HCT116 (cell line): Measurements from ENCODE around the gene KNCN.

Experiments used
- ELF1 ChIP-seq: IDR thresholded peaks from 2 replicates; pipeline ENCODE4 v1.6.1; 2012; ENCODE audit warnings: low read depth, borderline replicate concordance
- EZH2 ChIP-seq: fragments of 200-600 bp; sonication (generic); IDR thresholded peaks from 2 replicates; pipeline ENCODE4 v1.6.1; 2017; ENCODE audit warnings: antibody characterized with exemption, mixed run types
- EZH2phosphoT487 ChIP-seq: fragments of 200-600 bp; IDR thresholded peaks from 2 replicates; pipeline ENCODE4 v1.6.1; 2018; ENCODE audit warnings: antibody characterized with exemption, borderline replicate concordance
- JUND ChIP-seq: IDR thresholded peaks from 2 replicates; pipeline ENCODE4 v1.6.1; 2012
- POLR2A ChIP-seq: IDR thresholded peaks from 2 replicates; pipeline ENCODE4 v1.7.0; 2011; ENCODE audit warnings: borderline replicate concordance; ENCODE audit not compliant: insufficient read depth, insufficient read length; ENCODE audit errors: extremely low read depth
- RAD21 ChIP-seq: IDR thresholded peaks from 2 replicates; pipeline ENCODE4 v1.6.1; 2012; ENCODE audit warnings: low read depth, mild to moderate bottlenecking
- ZNF274 ChIP-seq: fragments of 200-500 bp; sonication (Bioruptor generic); IDR thresholded peaks from 2 replicates; pipeline ENCODE4 v1.6.1; 2014; ENCODE audit warnings: mild to moderate bottlenecking, low read depth, low read length, inconsistent platforms
- TF ChIP-seq, protein P1 (sequence below), 3 experiments: fragments of 200-600 bp in 1 of 3; sonication (generic) in 1 of 3; IDR thresholded peaks in 2 of 3; conservative IDR thresholded peaks in 1 of 3; 2 replicates each; pipeline ENCODE4 v1.5.1; 2012 to 2017; ENCODE audit warnings: low read depth in 2 of 3, low read length in 2 of 3, antibody characterized with exemption in 1 of 3, borderline replicate concordance in 1 of 3, control low read depth in 1 of 3, mild to moderate bottlenecking in 1 of 3, mixed read lengths in 1 of 3, mixed run types in 1 of 3, moderate library complexity in 1 of 3; ENCODE audit not compliant: insufficient read depth in 1 of 3
- TF ChIP-seq, protein P2 (sequence below): IDR thresholded peaks from 2 replicates; pipeline ENCODE4 v1.6.1; 2012; ENCODE audit warnings: low read depth
- TF ChIP-seq, protein P3 (sequence below): IDR thresholded peaks from 2 replicates; pipeline ENCODE4 v1.6.1; 2012

GRCh38 chr1:46551597-46552095 is at the start of gene KNCN:
- TF ChIP-seq, protein P1, sequence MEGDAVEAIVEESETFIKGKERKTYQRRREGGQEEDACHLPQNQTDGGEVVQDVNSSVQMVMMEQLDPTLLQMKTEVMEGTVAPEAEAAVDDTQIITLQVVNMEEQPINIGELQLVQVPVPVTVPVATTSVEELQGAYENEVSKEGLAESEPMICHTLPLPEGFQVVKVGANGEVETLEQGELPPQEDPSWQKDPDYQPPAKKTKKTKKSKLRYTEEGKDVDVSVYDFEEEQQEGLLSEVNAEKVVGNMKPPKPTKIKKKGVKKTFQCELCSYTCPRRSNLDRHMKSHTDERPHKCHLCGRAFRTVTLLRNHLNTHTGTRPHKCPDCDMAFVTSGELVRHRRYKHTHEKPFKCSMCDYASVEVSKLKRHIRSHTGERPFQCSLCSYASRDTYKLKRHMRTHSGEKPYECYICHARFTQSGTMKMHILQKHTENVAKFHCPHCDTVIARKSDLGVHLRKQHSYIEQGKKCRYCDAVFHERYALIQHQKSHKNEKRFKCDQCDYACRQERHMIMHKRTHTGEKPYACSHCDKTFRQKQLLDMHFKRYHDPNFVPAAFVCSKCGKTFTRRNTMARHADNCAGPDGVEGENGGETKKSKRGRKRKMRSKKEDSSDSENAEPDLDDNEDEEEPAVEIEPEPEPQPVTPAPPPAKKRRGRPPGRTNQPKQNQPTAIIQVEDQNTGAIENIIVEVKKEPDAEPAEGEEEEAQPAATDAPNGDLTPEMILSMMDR (IDR thresholded peaks at IDR 0.05 in 2 of 3, conservative IDR thresholded peaks at IDR 0.05 in 1 of 3; ENCODE audit: borderline replicate concordance in 1 of 3, insufficient read depth in 1 of 3, low read depth in 2 of 3, low read length in 2 of 3), result no peak
- no peak for TF ChIP-seq EZH2phosphoT487
- no peak for TF ChIP-seq ELF1
- TF ChIP-seq, protein P2, sequence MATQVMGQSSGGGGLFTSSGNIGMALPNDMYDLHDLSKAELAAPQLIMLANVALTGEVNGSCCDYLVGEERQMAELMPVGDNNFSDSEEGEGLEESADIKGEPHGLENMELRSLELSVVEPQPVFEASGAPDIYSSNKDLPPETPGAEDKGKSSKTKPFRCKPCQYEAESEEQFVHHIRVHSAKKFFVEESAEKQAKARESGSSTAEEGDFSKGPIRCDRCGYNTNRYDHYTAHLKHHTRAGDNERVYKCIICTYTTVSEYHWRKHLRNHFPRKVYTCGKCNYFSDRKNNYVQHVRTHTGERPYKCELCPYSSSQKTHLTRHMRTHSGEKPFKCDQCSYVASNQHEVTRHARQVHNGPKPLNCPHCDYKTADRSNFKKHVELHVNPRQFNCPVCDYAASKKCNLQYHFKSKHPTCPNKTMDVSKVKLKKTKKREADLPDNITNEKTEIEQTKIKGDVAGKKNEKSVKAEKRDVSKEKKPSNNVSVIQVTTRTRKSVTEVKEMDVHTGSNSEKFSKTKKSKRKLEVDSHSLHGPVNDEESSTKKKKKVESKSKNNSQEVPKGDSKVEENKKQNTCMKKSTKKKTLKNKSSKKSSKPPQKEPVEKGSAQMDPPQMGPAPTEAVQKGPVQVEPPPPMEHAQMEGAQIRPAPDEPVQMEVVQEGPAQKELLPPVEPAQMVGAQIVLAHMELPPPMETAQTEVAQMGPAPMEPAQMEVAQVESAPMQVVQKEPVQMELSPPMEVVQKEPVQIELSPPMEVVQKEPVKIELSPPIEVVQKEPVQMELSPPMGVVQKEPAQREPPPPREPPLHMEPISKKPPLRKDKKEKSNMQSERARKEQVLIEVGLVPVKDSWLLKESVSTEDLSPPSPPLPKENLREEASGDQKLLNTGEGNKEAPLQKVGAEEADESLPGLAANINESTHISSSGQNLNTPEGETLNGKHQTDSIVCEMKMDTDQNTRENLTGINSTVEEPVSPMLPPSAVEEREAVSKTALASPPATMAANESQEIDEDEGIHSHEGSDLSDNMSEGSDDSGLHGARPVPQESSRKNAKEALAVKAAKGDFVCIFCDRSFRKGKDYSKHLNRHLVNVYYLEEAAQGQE, result no peak
- TF ChIP-seq RAD21, result no peak
- no peak for TF ChIP-seq POLR2A
- TF ChIP-seq ZNF274, result no peak
- no peak for TF ChIP-seq EZH2
- no peak for TF ChIP-seq JUND
- TF ChIP-seq, protein P3, sequence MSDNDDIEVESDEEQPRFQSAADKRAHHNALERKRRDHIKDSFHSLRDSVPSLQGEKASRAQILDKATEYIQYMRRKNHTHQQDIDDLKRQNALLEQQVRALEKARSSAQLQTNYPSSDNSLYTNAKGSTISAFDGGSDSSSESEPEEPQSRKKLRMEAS, result no peak
